HEK293T (cell line): Measurements from ENCODE around the gene WEE2.
"Not testable (repeated sequence)": the region's sequence is repeated elsewhere in the genome, so short reads cannot be mapped to it uniquely, and the experiment has no call there.

Experiments used
- CTCF ChIA-PET: fragments of 350-600 bp; formaldehyde crosslinking; extraction: SDS; loops from one replicate; lab custom pipeline; 2021; ENCODE audit warnings: antibody characterized with exemption, inconsistent platforms; lab: Yijun Ruan, JAX
- POLR2A ChIA-PET: fragments of 350-600 bp; formaldehyde crosslinking; extraction: SDS; loops from one replicate; lab custom pipeline; 2020; ENCODE audit warnings: antibody characterized with exemption, inconsistent platforms; lab: Yijun Ruan, JAX
- DNase-seq: peaks from one replicate; pipeline ENCODE4 v3.0.0; 2012; ENCODE audit warnings: mixed read lengths; ENCODE audit errors: extremely low spot score
- ARNT ChIP-seq: fragments of 450-650 bp; IDR thresholded peaks from 2 replicates; pipeline ENCODE4 v1.6.1; 2017; ENCODE audit warnings: mild to moderate bottlenecking
- BHLHE40 ChIP-seq: fragments of 450-650 bp; IDR thresholded peaks from 2 replicates; pipeline ENCODE4 v1.6.1; 2016; ENCODE audit warnings: mild to moderate bottlenecking, moderate library complexity, borderline replicate concordance
- CTBP1 ChIP-seq: fragments of 450-650 bp; IDR thresholded peaks from 2 replicates; pipeline ENCODE4 v1.6.1; 2016; ENCODE audit warnings: borderline replicate concordance
- ELF4 ChIP-seq: fragments of 450-650 bp; IDR thresholded peaks from 2 replicates; pipeline ENCODE4 v1.6.1; 2017; ENCODE audit warnings: antibody characterized with exemption
- FOXA1 ChIP-seq: fragments of 450-650 bp; IDR thresholded peaks from 2 replicates; pipeline ENCODE4 v1.6.1; 2016; ENCODE audit warnings: mild to moderate bottlenecking
- FOXK2 ChIP-seq: fragments of 450-650 bp; IDR thresholded peaks from 2 replicates; pipeline ENCODE4 v1.6.1; 2016; ENCODE audit warnings: mild to moderate bottlenecking
- FOXM1 ChIP-seq: fragments of 450-650 bp; IDR thresholded peaks from 2 replicates; pipeline ENCODE4 v1.6.1; 2017; ENCODE audit warnings: mild to moderate bottlenecking, borderline replicate concordance
- HDGF ChIP-seq: fragments of 450-650 bp; IDR thresholded peaks from 2 replicates; pipeline ENCODE4 v1.6.1; 2017; ENCODE audit warnings: antibody characterized with exemption, borderline replicate concordance
- L3MBTL2 ChIP-seq: fragments of 450-650 bp; conservative IDR thresholded peaks from 2 replicates; pipeline ENCODE4 v1.6.1; 2016; ENCODE audit warnings: mild to moderate bottlenecking
- LEF1 ChIP-seq: fragments of 450-650 bp; IDR thresholded peaks from 2 replicates; pipeline ENCODE4 v1.6.1; 2017; ENCODE audit warnings: mild to moderate bottlenecking, borderline replicate concordance
- NFRKB ChIP-seq: fragments of 450-650 bp; IDR thresholded peaks from 2 replicates; pipeline ENCODE4 v1.6.1; 2016; ENCODE audit warnings: mild to moderate bottlenecking, moderate library complexity
- PKNOX1 ChIP-seq: fragments of 450-650 bp; IDR thresholded peaks from 2 replicates; pipeline ENCODE4 v1.6.1; 2016
- SUZ12 ChIP-seq: fragments of 450-650 bp; IDR thresholded peaks from 2 replicates; pipeline ENCODE4 v1.6.1; 2016; ENCODE audit warnings: mild to moderate bottlenecking
- TARDBP ChIP-seq: fragments of 450-650 bp; IDR thresholded peaks from 2 replicates; pipeline ENCODE4 v1.6.1; 2016
- ZNF384 ChIP-seq: fragments of 450-650 bp; IDR thresholded peaks from 2 replicates; pipeline ENCODE4 v1.6.1; 2016

The WEE2 gene

GRCh38 chr7:141763797-141764196, 55.6 kb downstream of the WEE2 start, which contains the start of gene TAS2R3:
Gene TAS2R3, plus strand, starts transcription at chr7:141764097. Its CDS starts 62 bp downstream, at chr7:141764159.
- ChIA-PET POLR2A (interaction anchor here (2.1 kb wide), 1 partner anchor 26 kb away, joined by 6 read pairs; the partner anchor contains the start of gene SSBP1), CTCF (no interaction called here)

GRCh38 chr7:141770083-141770583, 62.0 kb downstream of the WEE2 start:
- CTCF ChIA-PET, POLR2A ChIA-PET, DNase-seq: not testable (repeated sequence)

More at GRCh38 chr7:141763797-141764196, 55.6 kb downstream of the WEE2 start, which contains the start of gene TAS2R3:
- no peak for TF ChIP-seq CTBP1
- no peak for TF ChIP-seq ARNT
- TF ChIP-seq ZNF384 = no peak
- no peak for TF ChIP-seq FOXA1
- no peak for TF ChIP-seq L3MBTL2
- TF ChIP-seq ELF4 = no peak
- no peak for TF ChIP-seq FOXM1
- no peak for TF ChIP-seq SUZ12
- no peak for TF ChIP-seq HDGF
- no peak for TF ChIP-seq BHLHE40
- DNase-seq = no peak

- POLR2A ChIA-PET = no interaction called here
- CTCF ChIA-PET = interaction anchor here (1.2 kb wide), 1 partner anchor 9 kb away, joined by 9 read pairs; no protein-coding TSS in a partner anchor
- TF ChIP-seq NFRKB = no peak
- no peak for TF ChIP-seq PKNOX1
- TF ChIP-seq TARDBP = no peak
- no peak for TF ChIP-seq L3MBTL2
- no peak for TF ChIP-seq ZNF384
- TF ChIP-seq FOXA1 = no peak
- no peak for TF ChIP-seq LEF1
- no peak for TF ChIP-seq HDGF
- no peak for TF ChIP-seq FOXK2
- no peak for TF ChIP-seq FOXM1
- TF ChIP-seq SUZ12 = no peak
- no peak for DNase-seq
These were observed 68.2 kb downstream of the WEE2 start, which contains the start of gene TAS2R4 for GRCh38 chr7:141776374-141776773. Gene TAS2R4, plus strand, starts transcription at chr7:141776674. Its CDS starts 1,815 bp downstream, at chr7:141778489.
